Activated CD4-positive, alpha-beta T cell treated with anti-CD3 and anti-CD28 coated beads, Interleukin-2, amount 50 U/mL, for 4 hours (primary cell): ENCODE results near the gene EMB.
"Not testable (repeated sequence)": the region's sequence is repeated elsewhere in the genome, so short reads cannot be mapped to it uniquely, and the experiment has no call there.

Experiments used
- DNase-seq, 2 experiments: peaks; one replicate each; pipeline ENCODE4 v3.0.0-alpha.2; 2020

Gene EMB

GRCh38 chr5:50440651-50441492 lies at the start of gene EMB:
Gene EMB, minus strand, starts transcription at chr5:50441288. Its CDS starts 137 bp downstream, at chr5:50441151.
- DNase-seq, result peak; percentile 73 to 76

DNA sequence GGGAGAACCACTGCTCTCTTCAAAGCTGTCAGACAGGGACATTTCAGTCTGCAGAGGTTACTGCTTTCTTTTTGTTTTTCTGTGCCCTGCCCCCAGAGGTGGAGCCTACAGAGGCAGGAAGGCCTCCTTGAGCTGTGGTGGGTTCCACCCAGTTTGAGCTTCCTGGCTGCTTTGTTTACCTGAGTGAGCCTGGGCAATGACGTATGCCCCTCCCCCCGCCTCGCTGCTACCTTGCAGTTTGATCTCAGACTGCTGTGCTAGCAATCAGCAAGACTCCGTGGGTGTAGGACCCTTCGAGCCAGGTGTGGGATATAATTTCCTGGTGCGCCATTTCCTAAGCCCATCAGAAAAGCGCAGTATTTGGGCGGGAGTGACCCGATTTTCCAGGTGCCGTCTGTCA lies 48.4 kb upstream of the EMB start:
- peak in 1 of 2 experiments; percentile 7 for DNase-seq

DNA sequence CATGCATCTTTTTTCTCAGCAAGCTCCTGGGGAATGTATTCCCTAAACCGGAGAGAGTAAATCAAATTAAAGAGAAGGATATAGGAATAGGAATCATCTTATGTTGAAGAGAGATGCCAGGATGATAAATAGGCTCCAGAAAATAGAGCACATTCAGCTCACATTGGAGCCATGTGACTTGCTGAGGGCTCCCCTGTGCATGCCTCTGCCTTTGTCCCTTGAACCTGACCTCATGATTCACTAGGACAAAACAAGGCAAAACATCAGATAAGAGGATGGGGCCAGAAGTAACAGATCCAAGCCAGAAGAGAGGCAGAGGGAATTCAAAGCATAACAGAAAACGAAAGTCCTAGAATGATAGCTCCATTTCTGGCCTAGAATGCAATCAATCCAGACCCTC lies 37.7 kb upstream of the EMB start:
- DNase-seq, result not testable (repeated sequence)

DNA sequence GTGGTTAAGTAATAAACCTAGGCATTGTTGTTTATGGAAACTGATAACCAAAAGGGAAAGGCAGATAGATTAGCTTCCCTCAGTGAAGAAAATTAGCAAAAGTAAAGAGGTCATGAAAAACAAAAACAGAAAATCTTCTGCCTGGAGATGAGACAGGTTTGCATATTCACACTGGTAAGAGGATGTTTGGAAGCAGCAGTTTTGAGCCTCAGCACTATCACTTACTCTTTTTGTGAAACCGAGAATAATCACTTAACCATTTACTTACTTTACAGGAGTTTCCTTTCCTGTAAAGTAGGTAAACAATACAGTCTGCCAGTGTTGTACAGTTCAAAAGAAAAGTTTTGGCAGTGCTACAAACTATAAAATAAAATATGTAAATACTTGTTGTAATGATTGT lies 35.5 kb upstream of the EMB start:
- no peak for DNase-seq

GRCh38 chr5:50465015-50465414 lies 23.9 kb upstream of the EMB start:
- not testable (repeated sequence) for DNase-seq

DNA sequence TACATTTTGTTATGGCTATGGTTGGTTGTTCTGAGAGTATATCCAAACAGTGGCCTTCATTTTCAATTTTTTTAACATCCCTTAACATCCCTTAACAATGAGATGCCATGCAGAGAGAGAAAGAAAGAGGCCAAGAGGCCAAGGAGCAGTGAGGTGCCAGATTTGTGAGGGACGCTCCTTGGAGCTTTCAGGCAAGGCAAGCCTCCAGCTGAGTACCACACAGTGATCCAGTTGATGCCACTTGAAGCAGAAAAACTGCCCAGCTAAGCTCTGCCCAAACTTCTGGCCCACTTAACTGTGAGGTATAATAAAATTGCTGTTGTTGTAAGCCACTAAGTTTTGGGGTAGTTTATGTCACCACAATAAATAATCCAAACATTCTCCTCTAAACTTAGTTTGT lies 22.6 kb upstream of the EMB start:
- no peak for DNase-seq

GRCh38 chr5:50463047-50463446 lies 22.0 kb upstream of the EMB start:
- DNase-seq, result no peak

DNA sequence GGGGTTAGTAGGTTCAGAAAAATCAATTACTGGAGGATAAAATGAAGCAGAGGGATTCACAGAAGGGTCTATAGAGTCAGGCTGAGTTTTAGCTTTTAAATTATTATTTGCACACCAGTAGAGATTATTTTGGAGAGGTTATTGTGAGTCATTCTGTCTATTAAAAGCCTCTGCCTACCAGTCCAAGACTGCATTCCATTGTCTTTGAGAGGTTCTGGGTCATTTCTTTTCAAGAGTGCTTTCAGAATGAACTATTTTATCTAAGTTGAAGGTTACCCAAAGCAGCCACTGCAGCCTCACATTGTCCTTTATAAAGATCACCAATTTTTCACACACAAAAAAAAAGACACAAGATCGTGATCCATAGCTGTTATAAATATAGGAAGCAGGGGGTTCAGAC lies 21.5 kb upstream of the EMB start:
- not testable (repeated sequence) for DNase-seq

GRCh38 chr5:50458372-50458771 lies 17.3 kb upstream of the EMB start:
- DNase-seq, result not testable (repeated sequence)

DNA sequence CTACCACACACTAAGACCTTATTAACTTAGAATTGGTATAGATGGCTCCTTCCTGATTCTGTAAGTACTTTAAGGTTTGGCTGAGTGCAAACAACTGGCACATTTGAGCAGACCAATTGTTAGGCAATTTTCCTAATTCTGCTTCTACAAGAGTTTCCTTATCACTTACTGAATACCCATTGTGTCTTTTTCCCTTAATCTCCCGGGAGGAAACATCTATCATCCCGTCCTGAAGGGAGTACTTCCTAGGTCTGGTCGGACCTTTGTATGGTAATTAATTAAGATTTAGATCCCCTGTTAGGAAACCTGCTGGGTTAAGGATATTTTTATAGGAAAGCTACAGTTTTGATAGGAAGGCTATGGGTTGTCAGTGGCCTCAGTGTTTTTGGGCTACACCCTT lies 8.2 kb upstream of the EMB start:
- not testable (repeated sequence) for DNase-seq

- DNase-seq, result no peak
These were observed 6.9 kb upstream of the EMB start for GRCh38 chr5:50447941-50448340.

DNA sequence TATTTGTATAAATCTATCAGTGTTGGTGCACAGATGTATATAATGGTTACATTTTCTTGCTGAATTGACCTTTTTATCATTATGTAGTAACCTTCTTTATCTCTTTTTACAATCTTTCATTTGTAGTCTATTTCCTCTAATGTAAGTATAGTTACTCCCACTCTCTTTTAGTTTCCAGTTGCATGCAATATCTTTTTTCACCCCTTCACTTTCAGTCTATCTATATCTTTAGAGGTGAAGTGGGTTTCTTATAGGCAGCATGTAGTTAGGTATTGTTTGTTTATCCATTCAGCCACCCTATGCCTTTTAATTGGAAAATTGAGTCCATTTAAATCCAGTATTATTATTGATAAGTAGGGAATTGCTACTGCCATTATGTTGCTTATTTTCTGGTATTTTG lies 6.1 kb upstream of the EMB start:
- DNase-seq, result no peak

DNA sequence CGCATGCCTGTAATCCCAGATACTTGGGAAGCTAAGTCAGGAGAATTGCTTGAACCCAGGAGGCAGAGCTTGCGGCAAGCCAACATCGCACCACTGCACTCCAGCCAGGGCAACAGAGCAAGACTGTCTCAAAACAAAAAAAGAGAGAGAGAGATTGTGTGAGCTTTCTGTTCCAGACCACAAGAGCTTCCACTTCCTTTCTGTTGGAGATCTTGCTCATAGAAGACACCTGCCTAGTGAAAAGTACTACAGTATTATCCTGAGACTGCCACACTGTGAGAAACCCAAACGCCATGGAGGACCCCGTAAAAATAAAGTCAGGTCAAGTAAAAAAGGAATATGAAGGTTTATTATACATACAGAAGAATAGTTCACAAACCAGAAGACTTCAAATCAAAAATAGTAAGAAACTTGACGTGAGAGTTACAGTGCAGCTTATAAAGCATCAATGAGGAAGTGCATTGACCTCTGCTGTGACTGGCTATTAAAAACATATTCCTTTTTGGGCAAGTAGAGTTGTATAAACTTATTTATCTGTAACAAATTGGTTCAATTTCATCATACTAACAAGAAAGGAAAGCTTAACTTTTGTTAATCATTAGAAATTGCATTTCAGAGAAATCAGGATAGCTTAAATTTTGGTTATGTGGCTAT lies 4.3 kb upstream of the EMB start:
- no peak for DNase-seq

DNA sequence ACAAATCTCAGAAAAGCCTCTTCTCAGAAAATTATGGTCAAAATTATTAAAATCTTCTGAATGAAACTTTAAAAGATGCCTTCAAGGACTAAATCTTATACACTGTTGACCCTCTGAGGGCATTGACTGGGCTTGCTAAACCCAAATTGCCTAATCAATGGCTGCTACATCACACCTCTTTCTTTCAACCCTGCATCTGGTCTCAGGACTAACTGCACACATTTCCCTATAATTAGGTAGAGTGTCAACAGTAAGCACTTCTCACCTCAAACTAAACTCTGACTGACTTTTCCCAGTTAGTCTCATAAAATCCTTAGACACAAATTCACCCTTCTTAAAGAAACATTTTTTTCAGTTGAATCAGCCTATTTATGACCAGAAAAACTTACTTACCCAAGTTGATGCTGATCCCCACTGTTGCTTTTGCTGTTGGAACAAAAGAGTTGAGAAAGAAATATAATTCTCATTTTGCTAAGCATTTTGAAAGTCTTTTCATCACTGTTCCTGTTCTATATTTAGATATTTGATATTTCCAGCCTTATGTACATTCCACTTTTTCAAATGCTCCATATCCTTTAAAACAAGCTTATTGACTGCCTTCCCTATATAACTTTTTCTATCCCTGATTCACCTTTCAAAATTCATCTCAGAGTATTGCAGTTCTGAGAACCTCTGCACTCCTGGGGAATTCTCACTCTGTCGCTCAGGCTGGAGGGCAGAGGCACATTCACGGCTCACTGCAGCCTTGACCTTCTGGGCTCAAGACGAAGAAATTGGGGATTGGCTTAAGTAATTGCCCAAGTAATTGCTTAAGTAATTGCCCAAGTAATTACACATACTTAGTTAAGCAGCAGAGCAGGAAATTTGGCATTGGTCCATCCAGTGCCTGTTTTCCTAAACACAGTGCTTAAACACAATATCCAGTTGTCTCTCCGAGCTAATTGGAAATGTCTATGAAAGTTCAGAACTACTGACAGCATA lies 1.8 kb upstream of the EMB start:
- not testable (repeated sequence) for DNase-seq

DNA sequence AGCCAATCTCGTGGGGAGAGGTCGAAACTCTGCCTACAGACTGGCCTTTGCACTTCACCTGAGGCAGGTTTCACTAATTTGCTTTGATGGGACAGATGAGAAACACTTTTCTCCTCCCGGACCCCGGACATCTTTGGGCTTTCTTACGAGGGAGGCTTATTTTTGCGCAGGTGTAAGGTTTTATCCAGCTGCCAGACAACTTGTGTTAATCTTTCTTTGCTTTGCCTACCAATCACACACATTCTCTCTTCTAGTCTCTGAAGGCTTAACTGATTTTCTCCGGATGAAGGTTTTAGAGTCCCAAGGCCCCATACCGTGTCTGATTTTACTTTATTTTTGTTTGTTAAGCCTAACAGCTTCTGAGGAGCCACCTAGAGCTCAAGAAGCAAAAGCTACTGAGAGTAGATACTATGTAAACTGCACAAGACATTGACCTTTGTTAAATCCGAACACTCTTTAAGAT lies 436 bp upstream of the EMB start:
- no peak for DNase-seq

- DNase-seq, result no peak
These were observed 1.9 kb downstream of the EMB start for GRCh38 chr5:50439221-50439620.

- not testable (repeated sequence) for DNase-seq
These were observed 3.0 kb downstream of the EMB start for GRCh38 chr5:50438060-50438459.

- DNase-seq, result no peak
These were observed 5.9 kb downstream of the EMB start for GRCh38 chr5:50435168-50435567.

- not testable (repeated sequence) for DNase-seq
These were observed 9.8 kb downstream of the EMB start for GRCh38 chr5:50431133-50431904.

DNA sequence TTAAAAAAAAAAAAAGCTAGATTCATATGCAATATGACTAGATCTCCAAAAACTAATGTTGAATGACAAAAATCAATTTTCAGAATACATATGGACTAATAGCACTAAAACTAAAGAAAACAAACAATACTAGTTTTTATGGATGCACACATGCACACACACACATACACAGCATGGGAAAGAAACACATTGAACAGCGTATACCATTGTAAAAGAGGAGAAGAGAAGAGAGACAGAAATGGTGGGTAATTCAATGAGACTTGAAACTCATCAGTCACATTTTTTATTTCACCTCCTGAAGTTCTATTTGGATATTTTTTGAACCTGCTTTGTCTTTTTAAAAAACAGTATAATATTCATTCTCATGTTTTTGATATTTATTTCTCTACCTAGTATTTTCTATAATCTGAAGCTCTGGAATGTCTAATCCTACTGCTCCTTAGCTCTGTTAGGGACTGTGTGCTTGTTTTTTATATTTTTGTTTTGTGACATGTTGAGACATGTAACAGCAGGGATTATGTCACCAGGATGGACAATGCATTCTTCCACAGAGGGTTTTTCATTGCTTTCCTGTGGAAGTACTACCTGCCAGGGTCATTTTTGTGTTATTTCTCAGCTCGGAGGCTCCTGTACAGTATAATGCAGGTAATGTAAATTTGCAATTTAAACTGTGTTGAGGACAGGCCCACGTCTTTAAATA lies 17.8 kb downstream of the EMB start:
- DNase-seq, result not testable (repeated sequence)

- not testable (repeated sequence) for DNase-seq
These were observed 19.7 kb downstream of the EMB start for GRCh38 chr5:50421184-50421950.
